NCI-H1694 (cell line): Measurements from ENCODE around the gene A3GALT2.

Experiments
- DNase-seq: peaks from one replicate; lab custom pipeline; 2025; lab: John Stamatoyannopoulos, UW

Gene A3GALT2

GRCh38 chr1:33272509-33272908, 48.4 kb downstream of the A3GALT2 start:
- DNase-seq = no peak

- DNase-seq = no peak
Measured at GRCh38 chr1:33271666-33272505, 49.0 kb downstream of the A3GALT2 start.

DNA sequence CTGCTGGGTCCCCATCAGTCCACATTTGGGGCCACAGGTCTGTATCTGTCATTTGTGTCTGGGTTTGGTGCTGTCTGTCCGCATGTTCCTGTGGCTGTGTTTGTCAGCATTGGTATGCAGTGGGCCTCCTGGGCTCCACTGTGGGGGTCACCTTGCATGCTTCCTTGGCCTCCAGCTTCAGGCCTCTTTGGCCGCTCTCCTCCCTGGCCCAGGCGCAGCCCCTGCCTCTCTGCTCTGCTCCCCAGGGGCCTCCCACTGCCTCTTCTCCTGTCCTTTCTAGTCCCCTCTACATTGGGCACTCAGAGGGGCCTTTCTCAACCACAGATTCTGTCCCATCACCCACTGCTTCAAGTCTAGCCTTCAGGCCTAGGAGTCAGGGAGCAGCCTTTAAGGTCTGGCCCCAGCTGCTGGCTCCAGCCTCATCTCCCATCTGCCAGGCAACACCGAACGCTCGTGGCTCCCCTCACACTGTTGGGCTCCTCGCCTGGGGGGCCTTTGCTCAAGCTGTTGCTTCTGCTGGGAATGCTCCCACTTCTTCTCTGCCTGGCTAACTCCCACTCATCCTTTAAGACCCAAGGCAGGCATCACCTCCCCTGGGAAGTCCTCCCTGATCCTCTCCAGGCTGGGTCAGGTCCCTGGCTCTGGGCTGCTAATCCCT, 50.0 kb downstream of the A3GALT2 start:
- no peak for DNase-seq

DNA sequence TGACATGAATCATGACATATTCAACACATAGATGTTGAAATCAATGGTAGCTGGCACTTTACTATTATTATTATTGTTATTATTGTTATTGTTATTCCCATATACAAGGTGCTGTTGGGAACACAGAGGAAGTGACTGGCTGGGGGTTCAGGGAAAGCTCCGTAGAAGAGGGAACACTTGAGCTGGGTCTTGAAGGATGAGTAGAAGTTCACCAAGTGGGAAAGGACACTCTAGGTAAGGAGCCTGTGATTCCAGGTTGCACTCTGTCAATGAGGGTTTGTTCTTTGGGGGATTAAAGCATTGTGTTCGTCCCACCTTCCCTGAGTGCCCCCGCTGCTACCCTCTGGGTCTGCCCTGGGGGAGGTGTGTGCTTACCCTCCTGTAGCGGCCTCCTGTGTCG, 50.5 kb downstream of the A3GALT2 start:
- no peak for DNase-seq

DNA sequence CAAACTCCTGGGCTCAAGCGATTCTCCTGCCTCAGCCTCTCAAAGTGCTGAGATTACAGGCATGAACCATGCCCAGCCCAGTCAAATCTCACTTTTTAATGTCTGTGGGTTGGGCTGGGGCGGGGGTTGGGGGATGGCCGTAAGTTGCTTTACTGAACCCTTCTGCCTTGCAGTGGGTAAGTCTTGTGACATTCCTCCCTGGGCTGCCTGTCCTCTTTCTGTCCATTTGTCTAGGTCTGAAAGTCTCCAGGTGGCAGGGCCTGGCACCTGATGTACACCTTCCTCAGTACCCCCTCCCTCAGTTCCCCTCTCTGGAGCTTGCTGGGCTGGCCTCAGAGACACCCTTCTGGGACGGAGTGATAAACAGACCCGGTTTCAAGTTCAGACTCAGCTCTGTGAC, 51.3 kb downstream of the A3GALT2 start:
- DNase-seq = no peak

- DNase-seq = no peak
Measured at GRCh38 chr1:33268927-33269610, 51.8 kb downstream of the A3GALT2 start.

DNA sequence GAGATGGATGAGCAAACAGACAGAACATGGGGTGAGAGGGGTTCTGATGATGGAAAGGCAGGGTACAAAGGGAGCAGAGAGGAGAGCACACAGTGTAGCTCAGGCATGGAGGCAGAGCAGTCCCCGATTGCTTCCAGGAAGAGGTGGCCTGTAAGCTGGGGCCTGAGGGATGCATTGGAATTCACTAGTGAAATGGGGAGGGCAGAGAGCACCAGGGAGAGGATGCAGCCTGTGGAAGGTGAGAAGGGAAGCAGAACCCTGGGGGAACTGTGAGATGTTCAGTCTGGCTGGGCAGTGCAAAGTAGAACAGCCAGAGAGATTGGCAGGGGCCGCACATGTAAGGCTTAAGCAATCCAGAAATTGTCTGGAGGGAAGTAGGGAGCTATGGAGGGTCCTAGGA, 52.4 kb downstream of the A3GALT2 start:
- DNase-seq = no peak

DNA sequence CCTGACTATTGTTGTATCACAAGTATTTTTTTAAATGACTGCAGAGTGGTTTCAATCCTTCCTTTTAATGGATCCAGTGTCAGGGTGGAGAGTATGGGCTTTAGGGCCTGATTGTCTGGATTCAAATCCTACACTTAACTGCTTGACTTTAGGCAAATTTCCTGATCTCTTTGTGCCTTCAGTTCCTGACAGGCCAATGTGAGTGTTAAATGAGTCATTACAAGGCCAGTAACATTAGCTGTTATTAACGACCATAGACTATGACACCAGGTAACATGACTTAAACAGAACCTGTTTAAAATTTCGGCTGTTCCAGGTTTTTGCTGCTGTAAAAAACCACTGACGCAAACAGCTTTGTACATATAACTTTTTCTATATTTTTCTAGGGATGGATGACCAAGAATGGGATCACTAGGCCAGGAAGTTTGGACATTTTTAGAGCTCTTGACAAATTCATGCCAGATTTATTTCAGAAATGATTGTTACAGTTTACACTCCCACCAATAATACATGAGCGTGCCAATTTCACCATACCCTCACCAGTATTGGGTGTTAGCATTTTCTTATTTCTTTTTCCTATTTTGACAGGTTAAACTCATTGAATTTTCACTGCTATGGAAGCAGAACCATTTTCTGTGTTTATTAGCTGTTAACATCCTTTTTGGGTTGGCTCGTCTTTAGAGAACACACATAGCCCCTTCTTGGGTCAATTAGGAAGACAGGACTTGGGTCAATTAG, 53.3 kb downstream of the A3GALT2 start:
- no peak for DNase-seq

- no peak for DNase-seq
Measured at GRCh38 chr1:33266766-33267165, 54.1 kb downstream of the A3GALT2 start.

DNA sequence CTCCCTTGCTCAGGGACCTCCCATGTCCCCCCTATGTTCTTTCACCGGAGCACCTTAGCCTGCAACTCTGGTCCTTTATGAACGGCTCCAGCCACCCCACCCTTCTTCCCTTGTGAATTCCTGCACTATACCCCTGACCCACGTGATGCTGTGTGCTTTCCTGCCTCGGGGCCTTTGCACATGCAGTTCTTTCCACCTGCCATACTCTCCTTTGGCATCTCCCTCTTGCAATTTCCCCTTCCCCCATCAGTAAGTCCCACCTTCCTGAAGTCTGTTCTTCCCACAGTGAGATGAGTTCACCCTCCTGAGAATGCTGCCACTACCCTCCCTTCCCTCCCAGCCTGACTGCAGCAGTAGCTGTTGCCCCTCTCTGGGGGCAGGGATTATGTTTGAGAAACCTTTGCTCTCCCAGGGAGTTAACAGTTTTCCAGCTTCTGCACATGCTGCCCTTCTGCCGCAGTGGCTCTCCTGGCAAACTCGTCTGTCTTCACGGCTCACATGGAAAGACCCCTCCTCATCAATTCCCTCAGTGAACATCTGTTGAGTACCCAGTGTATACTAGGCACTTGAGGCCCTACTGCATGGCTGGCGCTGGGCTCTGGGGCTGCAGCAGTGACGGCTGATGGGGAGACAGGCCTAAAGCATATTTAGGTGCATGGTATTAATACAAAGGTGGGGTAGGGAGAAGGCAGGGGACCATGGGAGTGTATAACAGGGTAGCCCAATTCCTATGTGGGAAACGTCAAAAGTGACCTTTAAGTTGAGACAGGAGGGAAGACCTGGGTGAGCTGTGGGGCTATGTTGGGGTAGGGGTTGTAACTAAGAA, 54.9 kb downstream of the A3GALT2 start:
- DNase-seq = no peak

GRCh38 chr1:33263890-33264504, 56.9 kb downstream of the A3GALT2 start:
- no peak for DNase-seq

DNA sequence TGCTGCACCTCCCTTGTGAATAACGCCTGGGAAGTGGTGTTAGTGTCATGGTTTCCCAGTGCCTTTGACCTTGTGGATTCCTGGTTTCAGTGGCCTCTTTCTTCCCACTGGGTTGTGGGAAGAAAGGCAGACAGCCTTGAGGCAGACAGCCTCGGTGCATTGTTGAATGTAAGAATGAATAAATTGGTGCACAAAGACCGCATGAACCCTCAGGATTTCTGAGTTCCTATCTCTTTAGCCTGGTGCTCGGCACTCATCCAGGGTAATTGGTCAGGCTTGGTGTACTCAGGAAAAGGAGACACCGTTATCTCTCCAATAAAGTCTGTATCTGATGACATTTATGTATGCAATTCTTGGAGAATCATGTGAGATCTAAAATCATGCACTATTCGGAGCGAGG, 59.6 kb downstream of the A3GALT2 start:
- DNase-seq = no peak

- DNase-seq = no peak
Measured at GRCh38 chr1:33260439-33260838, 60.5 kb downstream of the A3GALT2 start.

DNA sequence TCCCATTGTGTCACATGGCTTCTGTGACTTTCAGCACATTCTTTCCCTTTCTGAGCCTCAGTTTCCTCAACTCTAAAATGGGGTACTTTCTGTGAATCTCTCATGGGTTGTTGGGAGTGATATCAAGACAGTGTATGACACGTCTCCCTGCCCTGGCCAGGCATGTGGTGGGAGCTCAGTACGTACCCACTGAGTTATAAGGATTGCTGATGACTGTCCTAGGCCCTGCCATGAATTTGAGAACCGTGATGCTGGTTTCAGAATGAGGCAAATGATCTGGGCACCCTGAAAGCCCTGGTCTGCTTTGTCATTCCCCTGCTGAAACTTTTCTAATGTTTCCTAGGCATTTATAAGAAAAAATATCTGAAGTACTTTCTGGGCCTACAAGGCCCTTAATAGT, 61.0 kb downstream of the A3GALT2 start:
- no peak for DNase-seq

DNA sequence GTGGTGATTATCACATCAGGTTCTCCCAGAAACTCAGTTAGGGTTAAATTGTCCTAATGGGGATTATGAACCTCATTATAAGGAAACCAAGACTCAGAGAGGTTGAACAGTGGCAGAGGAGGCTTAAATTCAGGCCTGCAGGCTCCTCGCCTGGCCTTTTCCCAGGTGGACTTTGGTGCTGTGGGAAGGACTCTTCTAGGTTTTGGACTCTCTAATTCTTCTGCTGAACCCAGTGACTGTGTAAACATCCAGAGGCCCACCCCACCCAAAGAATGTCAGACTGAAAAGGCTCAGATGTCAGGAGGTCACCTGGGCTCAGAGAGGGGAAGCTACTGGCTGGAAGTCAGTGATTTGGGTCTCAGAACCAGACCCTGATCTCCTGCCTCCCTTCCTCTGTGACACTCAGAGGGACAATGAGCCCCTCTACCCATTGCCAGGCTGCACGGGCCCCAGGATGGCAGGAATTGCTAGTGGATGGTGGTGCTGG, 62.1 kb downstream of the A3GALT2 start:
- no peak for DNase-seq

DNA sequence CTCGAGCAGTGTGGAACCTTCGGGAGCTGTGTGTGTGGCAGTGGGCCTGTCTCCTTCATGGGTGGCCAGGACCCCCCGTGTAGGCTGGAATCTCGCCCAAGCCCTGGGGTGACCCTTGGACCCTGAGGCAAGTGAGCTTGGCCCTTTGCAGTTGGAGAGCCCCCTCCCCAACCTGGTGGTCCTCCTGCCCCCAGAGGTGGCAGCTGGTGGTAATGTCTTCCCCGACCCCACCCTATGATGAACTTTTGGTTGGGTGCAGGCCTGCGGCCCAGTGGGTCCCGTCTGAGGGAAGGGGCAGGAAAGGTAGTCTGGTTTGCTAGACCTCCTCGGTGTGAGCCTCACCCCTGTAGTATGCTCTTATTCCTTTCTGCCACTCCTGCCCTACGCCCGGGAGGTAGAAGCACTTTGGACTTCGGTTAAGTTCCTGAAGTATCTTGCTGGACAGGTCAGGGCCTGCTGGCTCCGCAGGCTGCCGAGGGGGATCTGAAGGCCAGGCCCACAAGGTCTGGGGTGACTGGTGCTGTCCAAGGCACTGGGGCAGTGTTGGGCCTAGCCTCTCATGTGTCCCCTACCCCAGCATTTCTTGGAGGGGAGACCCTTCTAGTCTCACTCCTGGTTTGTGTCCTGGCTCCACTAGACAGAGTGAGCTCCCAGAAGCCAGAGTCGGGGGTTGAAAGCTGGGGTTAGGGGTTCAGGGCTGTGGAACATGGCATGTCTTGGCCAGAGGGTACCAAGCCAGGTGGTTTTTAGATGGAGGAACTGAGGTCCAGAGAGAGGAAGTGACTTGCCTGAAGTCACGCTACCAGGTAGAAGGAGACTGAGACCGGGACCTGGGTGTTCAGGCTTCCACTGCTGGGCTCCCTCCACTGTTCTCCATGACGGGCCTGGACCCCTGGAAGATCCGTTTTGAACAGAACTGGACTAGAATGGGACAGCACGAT, 62.9 kb downstream of the A3GALT2 start:
- DNase-seq = no peak

DNA sequence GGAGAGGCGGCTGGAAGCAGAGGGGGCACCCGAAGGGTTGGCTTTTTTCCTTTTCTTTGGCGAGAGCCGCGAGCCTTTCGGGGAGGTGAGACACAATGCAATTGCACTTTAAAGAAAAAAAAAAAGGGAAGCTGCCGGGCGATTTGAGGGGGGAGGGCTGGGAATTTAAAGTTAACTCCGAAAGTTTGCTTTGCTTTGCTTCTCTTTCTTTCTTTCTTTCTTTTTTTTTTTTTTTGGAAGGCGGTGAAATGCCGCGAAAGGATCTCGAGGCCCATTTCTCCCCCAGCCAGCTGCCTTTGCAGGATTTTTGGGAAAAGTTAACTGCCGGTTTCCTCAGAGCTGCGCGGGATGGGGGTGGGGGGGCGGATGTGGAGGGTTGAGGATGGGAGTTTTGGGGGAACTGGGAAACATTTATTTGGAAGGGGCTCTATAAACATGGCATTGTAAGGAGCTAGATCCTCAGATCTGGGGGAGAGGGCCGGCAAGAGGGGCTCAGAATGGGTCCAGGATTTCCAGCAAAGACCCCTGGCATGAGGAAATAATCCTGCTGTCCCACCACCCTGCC, 63.6 kb downstream of the A3GALT2 start:
- no peak for DNase-seq
